Mesendoderm (in vitro differentiated cells): ENCODE data around the gene EGR1.

Experiments
- DNase-seq: peaks from one replicate; pipeline ENCODE4 v3.0.0; 2013
- H2AK5ac ChIP-seq: 2 replicates; pipeline ENCODE4 v1.6.1; 2013; ENCODE audit warnings: low read length, inconsistent platforms
- H2BK120ac ChIP-seq: 2 replicates; pipeline ENCODE4 v1.6.1; 2013; ENCODE audit warnings: low read depth, mild to moderate bottlenecking, low read length, moderate library complexity, mixed read lengths
- H2BK15ac ChIP-seq: replicated peaks from 2 replicates; pipeline ENCODE4 v1.6.1; 2013; ENCODE audit warnings: low read depth, mild to moderate bottlenecking, moderate library complexity
- H2BK5ac ChIP-seq: 2 replicates; pipeline ENCODE4 v1.6.1; 2013; ENCODE audit warnings: low read length, inconsistent platforms
- H3K18ac ChIP-seq: 2 replicates; pipeline ENCODE4 v1.6.1; 2013; ENCODE audit warnings: mild to moderate bottlenecking, low read length, mixed read lengths
- H3K23ac ChIP-seq: one replicate; pipeline ENCODE4 v1.6.1; 2013; ENCODE audit warnings: low read length
- H3K27ac ChIP-seq: 2 replicates; pipeline ENCODE4 v1.5.1; 2013; ENCODE audit warnings: low read depth, mild to moderate bottlenecking, inconsistent platforms, low read length, moderate library complexity
- H3K27me3 ChIP-seq: 2 replicates; pipeline ENCODE4 v1.6.1; 2013; ENCODE audit warnings: low read length, control low read depth, mild to moderate bottlenecking, inconsistent platforms; ENCODE audit not compliant: insufficient read depth, poor library complexity
- H3K36me3 ChIP-seq: 2 replicates; pipeline ENCODE4 v1.6.1; 2013; ENCODE audit warnings: low read length, inconsistent platforms; ENCODE audit not compliant: control insufficient read depth, insufficient read depth
- H3K4ac ChIP-seq: one replicate; pipeline ENCODE4 v1.6.1; 2013; ENCODE audit warnings: low read depth, mild to moderate bottlenecking, low read length, moderate library complexity
- H3K4me1 ChIP-seq: 2 replicates; pipeline ENCODE4 v1.6.1; 2013; ENCODE audit warnings: low read depth, low read length, inconsistent platforms; ENCODE audit not compliant: control insufficient read depth
- H3K4me2 ChIP-seq: 2 replicates; pipeline ENCODE4 v1.6.1; 2013; ENCODE audit warnings: low read length
- H3K4me3 ChIP-seq: 2 replicates; pipeline ENCODE4 v1.5.1; 2013; ENCODE audit warnings: mild to moderate bottlenecking, low read length
- H3K56ac ChIP-seq: one replicate; pipeline ENCODE4 v1.6.1; 2013; ENCODE audit warnings: low read length
- H3K79me1 ChIP-seq: 2 replicates; pipeline ENCODE4 v1.6.1; 2013; ENCODE audit warnings: low read length, inconsistent platforms
- H3K79me2 ChIP-seq: 2 replicates; pipeline ENCODE4 v1.6.1; 2013; ENCODE audit warnings: mild to moderate bottlenecking, low read length; ENCODE audit not compliant: control insufficient read depth, insufficient read depth
- H3K9ac ChIP-seq: 2 replicates; pipeline ENCODE4 v1.6.1; 2013; ENCODE audit warnings: low read length, inconsistent platforms
- H4K5ac ChIP-seq: one replicate; pipeline ENCODE4 v1.6.1; 2013; ENCODE audit warnings: low read length
- H4K8ac ChIP-seq: one replicate; pipeline ENCODE4 v1.6.1; 2013; ENCODE audit warnings: low read depth, mild to moderate bottlenecking, control low read depth, low read length, moderate library complexity
- WGBS: extraction: QIAGEN DNeasy Blood & Tissue Kit; methylation state at CpG from one replicate; pipeline ENCODE4 v1.1.7; 2013; ENCODE audit warnings: low lambda C conversion rate, missing lambda C conversion rate; ENCODE audit not compliant: insufficient coverage; ENCODE audit errors: extremely low coverage; 5-methylcytosine and 5-hydroxymethylcytosine counted together

Gene EGR1

GRCh38 chr5:138466900-138467710, 1.8 kb downstream of the EGR1 start:
- no peak overlapping the region for H2BK15ac ChIP-seq
- H4K8ac ChIP-seq, result no peak overlapping the region
- H3K4ac ChIP-seq, result no peak overlapping the region
- H2AK5ac ChIP-seq, result no peak overlapping the region
- H3K9ac ChIP-seq, result no peak overlapping the region
- no peak overlapping the region for H3K18ac ChIP-seq
- H3K56ac ChIP-seq, result no peak overlapping the region
- H3K4me3 ChIP-seq, result no peak overlapping the region
- no peaks in the 10 kb centered on the region for H3K79me2 ChIP-seq
- no peak overlapping the region for H4K5ac ChIP-seq
- H3K36me3 ChIP-seq, result no peaks in the 10 kb centered on the region
- H2BK120ac ChIP-seq, result no peak overlapping the region
- no peaks in the 10 kb centered on the region for H3K4me1 ChIP-seq
- no peak overlapping the region for H3K27ac ChIP-seq
- peaks cover 3% of the 10 kb centered on the region for H3K27me3 ChIP-seq
- H3K79me1 ChIP-seq, result no peaks in the 10 kb centered on the region
- no peak for DNase-seq
- H2BK5ac ChIP-seq, result no peak overlapping the region
- H3K23ac ChIP-seq, result peak overlapping the region; percentile 20
- WGBS, result no CpG with 5 or more reads among the region's 45 CpGs
- H3K4me2 ChIP-seq, result no peak overlapping the region

GRCh38 chr5:138467711-138468132, 2.4 kb downstream of the EGR1 start:
- H4K8ac ChIP-seq, result no peak overlapping the region
- H3K4me3 ChIP-seq, result no peak overlapping the region
- H3K18ac ChIP-seq, result no peak overlapping the region
- H3K9ac ChIP-seq, result no peak overlapping the region
- peaks cover 3% of the 10 kb centered on the region for H3K27me3 ChIP-seq
- no peak overlapping the region for H2AK5ac ChIP-seq
- H3K27ac ChIP-seq, result no peak overlapping the region
- H3K79me2 ChIP-seq, result no peaks in the 10 kb centered on the region
- no peak overlapping the region for H3K4me2 ChIP-seq
- H3K4ac ChIP-seq, result no peak overlapping the region
- no peaks in the 10 kb centered on the region for H3K79me1 ChIP-seq
- H3K4me1 ChIP-seq, result no peaks in the 10 kb centered on the region
- no peaks in the 10 kb centered on the region for H3K36me3 ChIP-seq
- no peak overlapping the region for H2BK120ac ChIP-seq
- H3K56ac ChIP-seq, result no peak overlapping the region
- WGBS, result no CpG with 5 or more reads among the region's 14 CpGs
- H3K23ac ChIP-seq, result no peak overlapping the region
- no peak overlapping the region for H2BK5ac ChIP-seq
- DNase-seq, result peak; percentile 39
- no peak overlapping the region for H4K5ac ChIP-seq
- no peak overlapping the region for H2BK15ac ChIP-seq

GRCh38 chr5:138468133-138468965, 3.1 kb downstream of the EGR1 start:
- Histone ChIP-seq H3K4me2 (no peak overlapping the region), H4K8ac (no peak overlapping the region), H3K4me1 (no peaks in the 10 kb centered on the region), H3K79me2 (no peaks in the 10 kb centered on the region), H4K5ac (no peak overlapping the region), H2AK5ac (no peak overlapping the region), H2BK5ac (no peak overlapping the region), H3K27ac (no peak overlapping the region), H3K18ac (no peak overlapping the region), H3K4me3 (no peak overlapping the region), H3K9ac (no peak overlapping the region), H2BK120ac (no peak overlapping the region), H3K56ac (no peak overlapping the region), H2BK15ac (no peak overlapping the region), H3K23ac (no peak overlapping the region), H3K79me1 (no peaks in the 10 kb centered on the region), H3K27me3 (peaks cover 3% of the 10 kb centered on the region), H3K4ac (no peak overlapping the region), H3K36me3 (no peaks in the 10 kb centered on the region)
- WGBS, result no CpG with 5 or more reads among the region's 7 CpGs
- DNase-seq, result no peak

- H3K4me2 ChIP-seq, result no peak overlapping the region
- peaks cover 3% of the 10 kb centered on the region for H3K27me3 ChIP-seq
- no peaks in the 10 kb centered on the region for H3K4me1 ChIP-seq
- no peaks in the 10 kb centered on the region for H3K36me3 ChIP-seq
- no peak overlapping the region for H3K4ac ChIP-seq
- H2BK5ac ChIP-seq, result no peak overlapping the region
- no peak overlapping the region for H4K5ac ChIP-seq
- H3K27ac ChIP-seq, result no peak overlapping the region
- H2AK5ac ChIP-seq, result no peak overlapping the region
- WGBS, result no CpG with 5 or more reads among the region's 8 CpGs
- H3K4me3 ChIP-seq, result no peak overlapping the region
- H3K9ac ChIP-seq, result no peak overlapping the region
- H3K56ac ChIP-seq, result no peak overlapping the region
- no peaks in the 10 kb centered on the region for H3K79me1 ChIP-seq
- H2BK15ac ChIP-seq, result no peak overlapping the region
- H3K79me2 ChIP-seq, result no peaks in the 10 kb centered on the region
- DNase-seq, result peak; percentile 51
- no peak overlapping the region for H4K8ac ChIP-seq
- H3K18ac ChIP-seq, result no peak overlapping the region
- no peak overlapping the region for H2BK120ac ChIP-seq
- H3K23ac ChIP-seq, result no peak overlapping the region
Observed at GRCh38 chr5:138468966-138469539, 3.8 kb downstream of the EGR1 start.

- H3K27ac ChIP-seq, result no peak overlapping the region
- H3K79me1 ChIP-seq, result no peaks in the 10 kb centered on the region
- H2BK5ac ChIP-seq, result no peak overlapping the region
- no peak overlapping the region for H4K5ac ChIP-seq
- no peak overlapping the region for H3K9ac ChIP-seq
- H4K8ac ChIP-seq, result no peak overlapping the region
- no peak overlapping the region for H3K56ac ChIP-seq
- H3K18ac ChIP-seq, result no peak overlapping the region
- no peaks in the 10 kb centered on the region for H3K79me2 ChIP-seq
- no peaks in the 10 kb centered on the region for H3K4me1 ChIP-seq
- no peak overlapping the region for H3K4ac ChIP-seq
- H3K23ac ChIP-seq, result no peak overlapping the region
- no peak overlapping the region for H3K4me3 ChIP-seq
- no peak overlapping the region for H2BK15ac ChIP-seq
- H3K4me2 ChIP-seq, result no peak overlapping the region
- no CpG with 5 or more reads among the region's 8 CpGs for WGBS
- H3K36me3 ChIP-seq, result no peaks in the 10 kb centered on the region
- no peak overlapping the region for H2AK5ac ChIP-seq
- peak; percentile 65 for DNase-seq
- H2BK120ac ChIP-seq, result no peak overlapping the region
- H3K27me3 ChIP-seq, result peaks cover 3% of the 10 kb centered on the region
Observed at GRCh38 chr5:138469540-138470321, 4.5 kb downstream of the EGR1 start.
